Liver (tissue), 9 donors: ENCODE measurements around the gene GOLGA6L1. TPM values are rescaled to one million over a fixed set of nuclear protein-coding genes. Genes with fewer than 3 reads are reported as not detected.

Experiments
- DNase-seq: peaks from one replicate; pipeline ENCODE4 v3.0.0-alpha.2; 2017; ENCODE audit warnings: low spot score
- H3K27ac ChIP-seq, 2 donors: one replicate each; pipeline ENCODE4 v1.7.0; 2013; ENCODE audit warnings: inconsistent platforms in 2 of 2, low read length in 2 of 2, control low read depth in 1 of 2, low read depth in 1 of 2, mild to moderate bottlenecking in 1 of 2
- H3K27me3 ChIP-seq, 4 donors: one replicate each; pipeline versions ENCODE4 v1.6.1 to v1.7.0; 2013; ENCODE audit warnings: low read length in 3 of 4, inconsistent platforms in 1 of 4, mild to moderate bottlenecking in 1 of 4, moderate library complexity in 1 of 4; ENCODE audit not compliant: control insufficient read depth in 4 of 4, insufficient read depth in 4 of 4
- H3K36me3 ChIP-seq, 4 donors: one replicate each; pipeline versions ENCODE4 v1.6.1 to v1.7.0; 2013; ENCODE audit warnings: low read length in 3 of 4, mild to moderate bottlenecking in 3 of 4, low read depth in 1 of 4, moderate library complexity in 1 of 4; ENCODE audit not compliant: control insufficient read depth in 4 of 4, insufficient read depth in 3 of 4
- H3K4me1 ChIP-seq, 4 donors: one replicate each; pipeline versions ENCODE4 v1.6.1 to v1.7.0; 2013; ENCODE audit warnings: low read length in 3 of 4, mild to moderate bottlenecking in 3 of 4, moderate library complexity in 1 of 4; ENCODE audit not compliant: control insufficient read depth in 4 of 4, insufficient read depth in 4 of 4
- H3K4me3 ChIP-seq, 3 donors: one replicate each; pipeline versions ENCODE4 v1.6.1 to v1.7.0; 2013; ENCODE audit warnings: low read length in 3 of 3, control low read depth in 1 of 3, low read depth in 1 of 3, mild to moderate bottlenecking in 1 of 3
- H3K9ac ChIP-seq, 2 donors: one replicate each; pipeline ENCODE4 v1.7.0; 2013; ENCODE audit warnings: low read length in 2 of 2, mild to moderate bottlenecking in 2 of 2, moderate library complexity in 2 of 2, control low read depth in 1 of 2, low read depth in 1 of 2
- H3K9me3 ChIP-seq, 4 donors: one replicate each; pipeline versions ENCODE4 v1.6.1 to v1.7.0; 2013; ENCODE audit warnings: low read length in 3 of 4; ENCODE audit not compliant: control insufficient read depth in 4 of 4
- ATF3 ChIP-seq: IDR thresholded peaks from 2 replicates; pipeline ENCODE4 v1.6.1; 2016; ENCODE audit warnings: antibody characterized with exemption
- CTCF ChIP-seq: fragments of 150-350 bp; IDR thresholded peaks from 2 replicates; pipeline ENCODE4 v1.5.1; 2017; ENCODE audit warnings: improper control_type of control experiment, low read depth, low read length; ENCODE audit not compliant: missing input control
- EGR1 ChIP-seq, 2 donors: IDR thresholded peaks; 2 replicates each; pipeline ENCODE4 v1.6.1; 2016 to 2018; ENCODE audit warnings: antibody characterized with exemption in 2 of 2, low read depth in 2 of 2
- FOXA1 ChIP-seq: IDR thresholded peaks from 2 replicates; pipeline ENCODE4 v1.6.1; 2016; ENCODE audit warnings: antibody characterized with exemption
- FOXA2 ChIP-seq: IDR thresholded peaks from 2 replicates; pipeline ENCODE4 v1.6.1; 2016; ENCODE audit warnings: antibody characterized with exemption
- GABPA ChIP-seq, 2 donors: IDR thresholded peaks in 1 of 2; conservative IDR thresholded peaks in 1 of 2; 2 replicates each; pipeline ENCODE4 v1.6.1; 2016; ENCODE audit warnings: antibody characterized with exemption in 2 of 2, mild to moderate bottlenecking in 1 of 2, moderate library complexity in 1 of 2
- HNF4A ChIP-seq, 2 donors: conservative IDR thresholded peaks; 2 replicates each; pipeline ENCODE4 v1.6.1; 2016; ENCODE audit warnings: antibody characterized with exemption in 2 of 2, mild to moderate bottlenecking in 2 of 2
- JUND ChIP-seq, 2 donors: IDR thresholded peaks; 2 replicates each; pipeline ENCODE4 v1.6.1; 2016; ENCODE audit warnings: antibody characterized with exemption in 2 of 2
- MAX ChIP-seq: IDR thresholded peaks from 2 replicates; pipeline ENCODE4 v1.6.1; 2016; ENCODE audit warnings: antibody characterized with exemption
- NR2F2 ChIP-seq: IDR thresholded peaks from 2 replicates; pipeline ENCODE4 v1.6.1; 2016; ENCODE audit warnings: antibody characterized with exemption
- RAD21 ChIP-seq, 2 donors: IDR thresholded peaks; 2 replicates each; pipeline ENCODE4 v1.6.1; 2016; ENCODE audit warnings: antibody characterized with exemption in 2 of 2, mild to moderate bottlenecking in 2 of 2
- REST ChIP-seq: IDR thresholded peaks from 2 replicates; pipeline ENCODE4 v1.6.1; 2016; ENCODE audit warnings: antibody characterized with exemption, mild to moderate bottlenecking
- RXRA ChIP-seq, 2 donors: IDR thresholded peaks; 2 replicates each; pipeline ENCODE4 v1.6.1; 2017 to 2018; ENCODE audit warnings: antibody characterized with exemption in 2 of 2, mild to moderate bottlenecking in 1 of 2
- SP1 ChIP-seq: IDR thresholded peaks from 2 replicates; pipeline ENCODE4 v1.6.1; 2018; ENCODE audit warnings: antibody characterized with exemption, mild to moderate bottlenecking
- TAF1 ChIP-seq: conservative IDR thresholded peaks from 2 replicates; pipeline ENCODE4 v1.6.1; 2016; ENCODE audit warnings: antibody characterized with exemption, mild to moderate bottlenecking
- YY1 ChIP-seq: IDR thresholded peaks from 2 replicates; pipeline ENCODE4 v1.6.1; 2016; ENCODE audit warnings: antibody characterized with exemption, mild to moderate bottlenecking
- WGBS: extraction: QIAGEN DNeasy Blood & Tissue Kit; methylation state at CpG from one replicate; pipeline ENCODE4 v1.1.7; 2013; 5-methylcytosine and 5-hydroxymethylcytosine counted together
- polyA plus RNA-seq, 2 donors: library from polyadenylated mRNA; stranded (reverse) in 1 of 2; unstranded in 1 of 2; fragments of 200-250 nt in 1 of 2; fragments of >200 nt in 1 of 2; fragmentation: Nextera tagmentation in 1 of 2; extraction: Ambion mirVana in 1 of 2; gene quantifications; one replicate each; pipeline versions ENCODE4 v1.2.1 to v1.2.3, GENCODE V29; 2013 to 2015
- total RNA-seq, 2 donors: library from RNA; depleted of rRNA; stranded (reverse); fragments of >200 nt; gene quantifications; one replicate each; pipeline ENCODE4 v1.2.3, GENCODE V29; 2014
- donor health status: healthy.
- donor health status: healthy.
- donor health status: healthy.
- donor health status: healthy.
- donor health status: healthy.

GOLGA6L1 gene
- total and polyA plus RNA-seq, 4 donors, result not detected

- no peak for TF ChIP-seq MAX
- no peak for TF ChIP-seq SP1
- no peak for TF ChIP-seq HNF4A (conservative IDR thresholded peaks at IDR 0.05)
- no peak for TF ChIP-seq RAD21 (IDR thresholded peaks at IDR 0.05)
- no peak for TF ChIP-seq FOXA1
- no peak for TF ChIP-seq EGR1 (IDR thresholded peaks at IDR 0.05; ENCODE audit: low read depth in 2 of 2)
- TF ChIP-seq JUND (IDR thresholded peaks at IDR 0.05), result no peak
- TF ChIP-seq TAF1, result no peak
- no peak for TF ChIP-seq ATF3
- no peak for TF ChIP-seq CTCF
- TF ChIP-seq YY1, result no peak
- no peak for TF ChIP-seq REST
- TF ChIP-seq RXRA (IDR thresholded peaks at IDR 0.05), result no peak
- no peak for TF ChIP-seq GABPA (IDR thresholded peaks at IDR 0.05 in 1 of 2, conservative IDR thresholded peaks at IDR 0.05 in 1 of 2)
- TF ChIP-seq FOXA2, result no peak
- TF ChIP-seq NR2F2, result no peak
- H3K36me3 ChIP-seq, result no peaks in the 10 kb centered on the region
- no peak overlapping the region for H3K27ac ChIP-seq
- DNase-seq, result no peak
- no peak overlapping the region for H3K4me3 ChIP-seq
- 58% methylated on average over 1 of the region's 1 CpG for WGBS
- no peaks in the 10 kb centered on the region for H3K27me3 ChIP-seq
- no peaks in the 10 kb centered on the region for H3K4me1 ChIP-seq
- H3K9me3 ChIP-seq, result no peaks in the 10 kb centered on the region
- no peak overlapping the region for H3K9ac ChIP-seq
These were observed 18.4 kb downstream of the GOLGA6L1 start for GRCh38 chr15:23118208-23118607.

GRCh38 chr15:23095796-23096195 lies 40.8 kb downstream of the GOLGA6L1 start:
- no peak overlapping the region for H3K4me3 ChIP-seq
- H3K9me3 ChIP-seq, result no peaks in the 10 kb centered on the region
- no peak for TF ChIP-seq JUND (IDR thresholded peaks at IDR 0.05)
- no peak for TF ChIP-seq NR2F2
- TF ChIP-seq FOXA1, result no peak
- TF ChIP-seq YY1, result no peak
- no peak for TF ChIP-seq TAF1
- no peak for TF ChIP-seq HNF4A (conservative IDR thresholded peaks at IDR 0.05)
- TF ChIP-seq FOXA2, result no peak
- H3K4me1 ChIP-seq, result no peaks in the 10 kb centered on the region
- no peaks in the 10 kb centered on the region for H3K36me3 ChIP-seq
- peaks cover 0 to 3% (median under 1%) of the 10 kb centered on the region in 4 donors for H3K27me3 ChIP-seq
- no peak overlapping the region for H3K27ac ChIP-seq
- H3K9ac ChIP-seq, result no peak overlapping the region
- DNase-seq, result no peak
- WGBS, result 60% methylated on average over 1 of the region's 1 CpG
